ENCODE results near the gene TNFSF13B.

Gene TNFSF13B

GRCh38 chr13:108268466-108269112 lies 929 bp upstream of the TNFSF13B start:
- H3K4me3 ChIP-seq (ENCODE audit: low read depth, low read length) = no peak overlapping the region
- TF ChIP-seq CTCF (IDR thresholded peaks at IDR 0.05; ENCODE audit: low read depth, low read length) = no peak

- H3K4me3 ChIP-seq (ENCODE audit: low read depth, low read length) = peak overlapping the region; percentile 52
- TF ChIP-seq CTCF (IDR thresholded peaks at IDR 0.05; ENCODE audit: low read depth, low read length) = no peak
Measured at GRCh38 chr13:108270442-108270841, 924 bp downstream of the TNFSF13B start.

GRCh38 chr13:108272333-108272732 lies 2.8 kb downstream of the TNFSF13B start:
- TF ChIP-seq CTCF (IDR thresholded peaks at IDR 0.05; ENCODE audit: low read depth, low read length) = no peak
- no peak overlapping the region for H3K4me3 ChIP-seq (ENCODE audit: low read depth, low read length)

- no peak for TF ChIP-seq CTCF (IDR thresholded peaks at IDR 0.05; ENCODE audit: low read depth, low read length)
- H3K4me3 ChIP-seq (ENCODE audit: low read depth, low read length) = no peak overlapping the region
Measured at GRCh38 chr13:108273429-108274118, 4.1 kb downstream of the TNFSF13B start.

- H3K4me3 ChIP-seq (ENCODE audit: low read depth, low read length) = no peak overlapping the region
- no peak for TF ChIP-seq CTCF (IDR thresholded peaks at IDR 0.05; ENCODE audit: low read depth, low read length)
Measured at GRCh38 chr13:108274718-108275117, 5.2 kb downstream of the TNFSF13B start.

- TF ChIP-seq CTCF (IDR thresholded peaks at IDR 0.05; ENCODE audit: low read depth, low read length) = no peak
- H3K4me3 ChIP-seq (ENCODE audit: low read depth, low read length) = no peak overlapping the region
Measured at GRCh38 chr13:108276060-108276459, 6.5 kb downstream of the TNFSF13B start.

GRCh38 chr13:108278466-108278865 lies 8.9 kb downstream of the TNFSF13B start:
- H3K4me3 ChIP-seq (ENCODE audit: low read depth, low read length) = no peak overlapping the region
- TF ChIP-seq CTCF (IDR thresholded peaks at IDR 0.05; ENCODE audit: low read depth, low read length) = no peak
